HFFc6 (cell line): Measurements from ENCODE around the gene MRC2. TPM values are rescaled to one million over a fixed set of nuclear protein-coding genes. Genes with fewer than 3 reads are reported as not detected.

Source experiments
- DNase-seq: peaks from one replicate; pipeline ENCODE4 v3.0.0-alpha.2; 2018
- H3K27ac Mint-ChIP-seq: 2 replicates; pipeline ENCODE4 v1.8.0; 2020; ENCODE audit warnings: mild to moderate bottlenecking, mixed read lengths
- H3K27me3 Mint-ChIP-seq: 2 replicates; pipeline ENCODE4 v1.8.0; 2021; ENCODE audit warnings: mild to moderate bottlenecking, moderate library complexity, mixed read lengths; ENCODE audit not compliant: insufficient read depth
- H3K36me3 Mint-ChIP-seq: 2 replicates; pipeline ENCODE4 v1.8.0; 2021; ENCODE audit warnings: low read depth, mixed read lengths
- H3K4me1 Mint-ChIP-seq: 2 replicates; pipeline ENCODE4 v1.8.0; 2020; ENCODE audit warnings: low read depth, mixed read lengths
- H3K4me3 Mint-ChIP-seq: 2 replicates; pipeline ENCODE4 v1.8.0; 2020; ENCODE audit warnings: mild to moderate bottlenecking, moderate library complexity, mixed read lengths
- H3K9me3 Mint-ChIP-seq: 2 replicates; pipeline ENCODE4 v1.8.0; 2020; ENCODE audit warnings: mild to moderate bottlenecking, mixed read lengths
- total RNA-seq, 6 experiments: library from RNA; stranded (reverse); fragmentation: NEBNext Ultra II Directional; extraction: Animal tissue kit (Norgen Biotek cat#: 25700); gene quantifications; 2 replicates in 1 of 6; 3 replicates in 5 of 6; pipeline ENCODE4 v1.2.3, GENCODE V29; 2021
- TF ChIP-seq, protein P1 (sequence below): fragments of 200-600 bp; sonication (generic); IDR thresholded peaks from 2 replicates; pipeline ENCODE4 v1.5.0; 2021; ENCODE audit warnings: antibody characterized with exemption, mild to moderate bottlenecking

Gene MRC2
- total RNA-seq, 6 experiments from 2014 or later = 255 to 313 (median 279) TPM

DNA sequence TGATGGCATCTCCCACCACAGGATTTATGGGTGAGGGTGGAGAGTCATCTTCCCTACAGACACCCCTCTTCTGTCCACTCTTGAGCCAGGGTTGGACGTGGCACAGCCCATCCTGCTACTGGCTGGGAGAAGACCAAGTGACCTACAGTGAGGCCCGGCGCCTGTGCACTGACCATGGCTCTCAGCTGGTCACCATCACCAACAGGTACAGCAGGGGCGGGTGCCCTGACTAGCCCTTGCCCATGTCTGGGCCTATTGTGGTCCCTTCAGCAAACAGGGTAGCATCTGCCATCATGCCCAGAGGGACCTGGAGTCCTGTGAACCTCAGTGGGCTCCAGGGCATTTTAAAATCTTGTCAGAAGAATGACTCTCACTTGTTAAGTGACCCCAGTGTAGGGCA is 48.2 kb downstream of the MRC2 start:
- DNase-seq = no peak

GRCh38 chr17:62676231-62676943 is 48.9 kb downstream of the MRC2 start:
- peaks cover 9% of the 10 kb centered on the region for H3K27me3 Mint-ChIP-seq
- H3K36me3 Mint-ChIP-seq = peaks cover 26% of the 10 kb centered on the region
- H3K4me3 Mint-ChIP-seq = no peak overlapping the region
- no peak for DNase-seq
- TF ChIP-seq, protein P1, sequence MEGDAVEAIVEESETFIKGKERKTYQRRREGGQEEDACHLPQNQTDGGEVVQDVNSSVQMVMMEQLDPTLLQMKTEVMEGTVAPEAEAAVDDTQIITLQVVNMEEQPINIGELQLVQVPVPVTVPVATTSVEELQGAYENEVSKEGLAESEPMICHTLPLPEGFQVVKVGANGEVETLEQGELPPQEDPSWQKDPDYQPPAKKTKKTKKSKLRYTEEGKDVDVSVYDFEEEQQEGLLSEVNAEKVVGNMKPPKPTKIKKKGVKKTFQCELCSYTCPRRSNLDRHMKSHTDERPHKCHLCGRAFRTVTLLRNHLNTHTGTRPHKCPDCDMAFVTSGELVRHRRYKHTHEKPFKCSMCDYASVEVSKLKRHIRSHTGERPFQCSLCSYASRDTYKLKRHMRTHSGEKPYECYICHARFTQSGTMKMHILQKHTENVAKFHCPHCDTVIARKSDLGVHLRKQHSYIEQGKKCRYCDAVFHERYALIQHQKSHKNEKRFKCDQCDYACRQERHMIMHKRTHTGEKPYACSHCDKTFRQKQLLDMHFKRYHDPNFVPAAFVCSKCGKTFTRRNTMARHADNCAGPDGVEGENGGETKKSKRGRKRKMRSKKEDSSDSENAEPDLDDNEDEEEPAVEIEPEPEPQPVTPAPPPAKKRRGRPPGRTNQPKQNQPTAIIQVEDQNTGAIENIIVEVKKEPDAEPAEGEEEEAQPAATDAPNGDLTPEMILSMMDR = no peak
- no peaks in the 10 kb centered on the region for H3K9me3 Mint-ChIP-seq
- H3K27ac Mint-ChIP-seq = no peak overlapping the region
- H3K4me1 Mint-ChIP-seq = peaks cover 9% of the 10 kb centered on the region

More for the DNA sequence above, 48.2 kb downstream of the MRC2 start:
- Mint-ChIP-seq H3K27ac (no peak overlapping the region), H3K9me3 (no peaks in the 10 kb centered on the region), H3K4me3 (no peak overlapping the region), H3K4me1 (peaks cover 9% of the 10 kb centered on the region), H3K36me3 (peaks cover 26% of the 10 kb centered on the region), H3K27me3 (peaks cover 7% of the 10 kb centered on the region)
- TF ChIP-seq, protein P1 = no peak

DNA sequence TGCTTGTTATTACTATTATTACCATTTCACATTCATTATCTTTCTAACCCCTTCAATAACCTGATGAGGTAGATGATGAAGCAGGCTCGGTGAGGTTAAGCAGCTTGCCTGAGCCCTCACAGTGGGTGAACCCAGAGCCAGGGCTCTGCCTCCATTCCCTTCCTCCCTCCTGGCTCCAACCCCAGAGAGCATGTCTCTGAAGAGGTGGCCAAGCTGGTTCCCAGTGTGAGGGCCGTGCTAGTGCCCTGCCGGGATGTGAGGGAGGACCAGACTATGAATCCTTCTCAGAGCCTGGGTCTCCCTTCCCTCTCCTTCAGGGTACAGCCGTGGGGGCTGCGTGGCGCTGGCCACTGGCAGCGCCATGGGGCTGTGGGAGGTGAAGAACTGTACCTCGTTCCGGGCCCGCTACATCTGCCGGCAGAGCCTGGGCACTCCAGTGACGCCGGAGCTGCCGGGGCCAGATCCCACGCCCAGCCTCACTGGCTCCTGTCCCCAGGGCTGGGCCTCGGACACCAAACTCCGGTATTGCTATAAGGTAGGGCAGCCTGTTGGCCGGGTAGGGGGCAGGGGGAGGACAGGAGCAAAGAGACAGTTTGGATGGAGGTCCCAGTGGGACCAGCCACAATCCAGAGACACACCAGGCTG is 49.6 kb downstream of the MRC2 start:
- Mint-ChIP-seq H3K4me1 (peaks cover 6% of the 10 kb centered on the region), H3K36me3 (peaks cover 23% of the 10 kb centered on the region), H3K27me3 (peaks cover 9% of the 10 kb centered on the region), H3K9me3 (no peaks in the 10 kb centered on the region), H3K27ac (no peak overlapping the region), H3K4me3 (no peak overlapping the region)
- no peak for DNase-seq
- TF ChIP-seq, protein P1 = no peak

DNA sequence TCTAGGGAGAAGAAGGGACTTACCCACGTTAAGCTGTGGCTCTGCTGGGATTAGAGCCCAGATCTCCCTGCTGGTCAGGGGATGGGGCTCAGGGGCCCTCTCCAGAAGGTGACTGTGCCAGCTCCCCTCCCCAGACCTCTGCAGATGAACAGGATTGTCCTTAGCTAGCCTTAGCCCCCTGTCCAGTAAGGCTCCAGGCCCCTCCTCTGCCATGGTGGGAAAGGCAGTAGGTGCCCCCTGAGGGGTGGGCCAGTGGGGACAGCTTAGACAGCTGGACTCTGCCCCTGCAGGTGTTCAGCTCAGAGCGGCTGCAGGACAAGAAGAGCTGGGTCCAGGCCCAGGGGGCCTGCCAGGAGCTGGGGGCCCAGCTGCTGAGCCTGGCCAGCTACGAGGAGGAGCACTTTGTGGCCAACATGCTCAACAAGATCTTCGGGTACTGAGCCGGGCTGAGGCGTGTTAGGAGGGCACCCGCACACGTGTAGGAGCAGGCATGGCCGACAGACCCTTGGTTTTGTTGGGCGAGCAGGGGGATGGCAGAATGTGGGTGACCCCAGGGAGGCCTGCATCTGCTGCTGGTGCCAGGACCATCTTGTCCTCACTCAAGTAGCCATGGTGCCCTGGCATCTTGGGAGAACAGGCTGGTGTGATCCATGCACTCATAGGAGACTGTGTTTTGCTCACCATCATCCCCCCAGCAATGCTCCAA is 50.9 kb downstream of the MRC2 start:
- TF ChIP-seq, protein P1 = no peak
- peaks cover 9% of the 10 kb centered on the region for H3K27me3 Mint-ChIP-seq
- no peak overlapping the region for H3K27ac Mint-ChIP-seq
- no peak overlapping the region for H3K4me3 Mint-ChIP-seq
- H3K9me3 Mint-ChIP-seq = no peaks in the 10 kb centered on the region
- H3K4me1 Mint-ChIP-seq = no peaks in the 10 kb centered on the region
- no peak for DNase-seq
- H3K36me3 Mint-ChIP-seq = peaks cover 18% of the 10 kb centered on the region

GRCh38 chr17:62679866-62680377 is 52.5 kb downstream of the MRC2 start:
- Mint-ChIP-seq H3K4me3 (no peak overlapping the region), H3K27me3 (peaks cover 9% of the 10 kb centered on the region), H3K36me3 (peaks cover 20% of the 10 kb centered on the region), H3K4me1 (no peaks in the 10 kb centered on the region), H3K27ac (no peak overlapping the region), H3K9me3 (no peaks in the 10 kb centered on the region)
- TF ChIP-seq, protein P1 = no peak
- DNase-seq = no peak
